WTC11 (cell line): Measurements from ENCODE around the gene EIF4G3. TPM values are rescaled to one million over a fixed set of nuclear protein-coding genes. Genes with fewer than 3 reads are reported as not detected.

Experiments
- ATAC-seq: fragments of 200-7000 bp; cut with Tn5 transposase; 2 replicates; pipeline ENCODE4 v1.10.0; 2021; ENCODE audit warnings: mild to moderate bottlenecking, moderate library complexity
- CTCF ChIA-PET: fragments of 300-600 bp; sonication (Branson Sonifier 250); formaldehyde crosslinking; loops from one replicate; lab custom pipeline; 2021; ENCODE audit warnings: antibody characterized with exemption; lab: Charles Lee
- POLR2A ChIA-PET: fragments of 350-600 bp; sonication (Branson Sonifier 250); formaldehyde crosslinking; loops from one replicate; lab custom pipeline; 2021; ENCODE audit warnings: antibody characterized with exemption; lab: Charles Lee
- DNase-seq: peaks from one replicate; pipeline ENCODE4 v3.0.0; 2021; ENCODE audit warnings: low spot score
- H3K27ac Mint-ChIP-seq: 2 replicates; pipeline ENCODE4 v1.8.0; 2021; ENCODE audit warnings: mixed read lengths
- H3K27me3 Mint-ChIP-seq: 2 replicates; pipeline ENCODE4 v1.8.0; 2021; ENCODE audit warnings: low read depth, mild to moderate bottlenecking, moderate library complexity, mixed read lengths
- H3K36me3 Mint-ChIP-seq: 2 replicates; pipeline ENCODE4 v1.8.0; 2021; ENCODE audit warnings: mixed read lengths
- H3K4me1 Mint-ChIP-seq: 2 replicates; pipeline ENCODE4 v1.8.0; 2022; ENCODE audit warnings: mixed read lengths
- H3K4me3 Mint-ChIP-seq: 2 replicates; pipeline ENCODE4 v1.8.0; 2021; ENCODE audit warnings: mild to moderate bottlenecking, moderate library complexity, mixed read lengths
- H3K9me3 Mint-ChIP-seq: 2 replicates; pipeline ENCODE4 v1.8.0; 2021; ENCODE audit warnings: mixed read lengths
- ELF4 ChIP-seq: sonication (generic); formaldehyde crosslinking; IDR thresholded peaks from 2 replicates; pipeline ENCODE4 v1.8.1; 2022; ENCODE audit warnings: low read depth, mild to moderate bottlenecking, moderate library complexity, missing genetic modification reagents
- FOXK1 ChIP-seq: sonication (generic); formaldehyde crosslinking; IDR thresholded peaks from 2 replicates; pipeline ENCODE4 v1.8.0; 2022; ENCODE audit warnings: mild to moderate bottlenecking, moderate library complexity, missing genetic modification reagents
- GTF2I ChIP-seq: fragments of 250-450 bp; sonication (Bioruptor Pico); conservative IDR thresholded peaks from 2 replicates; pipeline ENCODE4 v1.4.0; 2021; ENCODE audit warnings: mild to moderate bottlenecking
- MYBL2 ChIP-seq: sonication (generic); formaldehyde crosslinking; IDR thresholded peaks from 2 replicates; pipeline ENCODE4 v1.8.1; 2023; ENCODE audit warnings: mild to moderate bottlenecking, moderate library complexity, missing genetic modification reagents
- SOX15 ChIP-seq: fragments of 250-450 bp; sonication (Bioruptor Pico); IDR thresholded peaks from 2 replicates; pipeline ENCODE4 v1.9.0; 2021; ENCODE audit warnings: mild to moderate bottlenecking
- TEAD4 ChIP-seq: sonication (generic); formaldehyde crosslinking; IDR thresholded peaks from 2 replicates; pipeline ENCODE4 v1.8.0; 2022; ENCODE audit warnings: mild to moderate bottlenecking, missing genetic modification reagents
- ZNF121 ChIP-seq: sonication (generic); formaldehyde crosslinking; IDR thresholded peaks from 2 replicates; pipeline ENCODE4 v1.8.0; 2023; ENCODE audit warnings: missing genetic modification reagents
- total RNA-seq: library from RNA; stranded (reverse); gene quantifications from 3 replicates; pipeline ENCODE4 v1.2.3, GENCODE V29; 2021
- TF ChIP-seq, protein P1 (sequence below): sonication (generic); formaldehyde crosslinking; IDR thresholded peaks from 2 replicates; pipeline ENCODE4 v1.8.1; 2023; ENCODE audit warnings: mild to moderate bottlenecking, moderate library complexity, missing genetic modification reagents
- TF ChIP-seq, protein P2 (sequence below): sonication (generic); formaldehyde crosslinking; IDR thresholded peaks from 2 replicates; pipeline ENCODE4 v1.8.1; 2023; ENCODE audit warnings: mild to moderate bottlenecking, missing genetic modification reagents, borderline replicate concordance
- TF ChIP-seq, protein P3 (sequence below): sonication (generic); formaldehyde crosslinking; IDR thresholded peaks from 2 replicates; pipeline ENCODE4 v1.8.0; 2022; ENCODE audit warnings: mild to moderate bottlenecking, missing genetic modification reagents
- TF ChIP-seq, protein P4 (sequence below): fragments of 250-450 bp; sonication (Bioruptor Pico); IDR thresholded peaks from 2 replicates; pipeline ENCODE4 v1.9.0; 2021; ENCODE audit warnings: mild to moderate bottlenecking
- TF ChIP-seq, protein P5 (sequence below): sonication (generic); formaldehyde crosslinking; IDR thresholded peaks from 2 replicates; pipeline ENCODE4 v1.8.0; 2022; ENCODE audit warnings: missing genetic modification reagents
- TF ChIP-seq, protein P6 (sequence below): fragments of 200-600 bp; IDR thresholded peaks from 2 replicates; pipeline ENCODE4 v1.8.0; 2022; ENCODE audit warnings: antibody characterized with exemption
- TF ChIP-seq, protein P7 (sequence below): fragments of 250-450 bp; sonication (Bioruptor Pico); IDR thresholded peaks from 2 replicates; pipeline ENCODE4 v1.8.0; 2021; ENCODE audit warnings: mild to moderate bottlenecking

EIF4G3 gene
- total RNA-seq, 1 experiment from 2014 or later, result 77.7 TPM

DNA sequence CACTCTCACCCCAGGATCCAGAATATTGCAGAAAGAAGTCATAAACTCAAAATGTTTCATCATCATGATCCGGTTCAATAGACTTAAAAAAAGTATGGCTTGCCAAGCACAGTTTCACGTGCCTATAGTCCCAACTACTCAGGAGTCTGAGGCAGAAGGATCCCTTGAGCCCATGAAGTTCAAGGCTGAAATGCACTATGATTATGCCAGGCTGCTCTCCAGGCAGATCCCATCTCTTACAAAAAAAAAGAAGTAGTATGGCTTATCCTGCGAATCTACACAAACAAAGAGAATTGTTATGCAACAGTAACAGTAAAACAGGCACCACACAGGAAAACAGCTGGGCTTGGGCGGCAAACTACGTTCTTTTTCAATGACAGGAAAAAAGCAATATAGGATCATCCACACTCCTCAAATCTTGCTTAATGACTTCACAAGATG, 76.2 kb downstream of the EIF4G3 start:
- Mint-ChIP-seq H3K27ac (peak overlapping the region; percentile 88), H3K4me1 (peaks cover 17% of the 10 kb centered on the region), H3K36me3 (peaks cover 17% of the 10 kb centered on the region), H3K9me3 (no peaks in the 10 kb centered on the region), H3K27me3 (no peaks in the 10 kb centered on the region), H3K4me3 (peak overlapping the region; percentile 3; the same call in 1 of the 2 replicates)
- POLR2A ChIA-PET, result no interaction called here
- CTCF ChIA-PET, result no interaction called here
- TF ChIP-seq ZNF121 (CRISPR knock-in tag), result no peak
- TF ChIP-seq, protein P1, sequence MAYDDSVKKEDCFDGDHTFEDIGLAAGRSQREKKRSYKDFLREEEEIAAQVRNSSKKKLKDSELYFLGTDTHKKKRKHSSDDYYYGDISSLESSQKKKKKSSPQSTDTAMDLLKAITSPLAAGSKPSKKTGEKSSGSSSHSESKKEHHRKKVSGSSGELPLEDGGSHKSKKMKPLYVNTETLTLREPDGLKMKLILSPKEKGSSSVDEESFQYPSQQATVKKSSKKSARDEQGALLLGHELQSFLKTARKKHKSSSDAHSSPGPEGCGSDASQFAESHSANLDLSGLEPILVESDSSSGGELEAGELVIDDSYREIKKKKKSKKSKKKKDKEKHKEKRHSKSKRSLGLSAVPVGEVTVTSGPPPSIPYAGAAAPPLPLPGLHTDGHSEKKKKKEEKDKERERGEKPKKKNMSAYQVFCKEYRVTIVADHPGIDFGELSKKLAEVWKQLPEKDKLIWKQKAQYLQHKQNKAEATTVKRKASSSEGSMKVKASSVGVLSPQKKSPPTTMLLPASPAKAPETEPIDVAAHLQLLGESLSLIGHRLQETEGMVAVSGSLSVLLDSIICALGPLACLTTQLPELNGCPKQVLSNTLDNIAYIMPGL (CRISPR knock-in tag), result no peak
- no peak for TF ChIP-seq SOX15 (CRISPR knock-in tag)
- TF ChIP-seq, protein P2, sequence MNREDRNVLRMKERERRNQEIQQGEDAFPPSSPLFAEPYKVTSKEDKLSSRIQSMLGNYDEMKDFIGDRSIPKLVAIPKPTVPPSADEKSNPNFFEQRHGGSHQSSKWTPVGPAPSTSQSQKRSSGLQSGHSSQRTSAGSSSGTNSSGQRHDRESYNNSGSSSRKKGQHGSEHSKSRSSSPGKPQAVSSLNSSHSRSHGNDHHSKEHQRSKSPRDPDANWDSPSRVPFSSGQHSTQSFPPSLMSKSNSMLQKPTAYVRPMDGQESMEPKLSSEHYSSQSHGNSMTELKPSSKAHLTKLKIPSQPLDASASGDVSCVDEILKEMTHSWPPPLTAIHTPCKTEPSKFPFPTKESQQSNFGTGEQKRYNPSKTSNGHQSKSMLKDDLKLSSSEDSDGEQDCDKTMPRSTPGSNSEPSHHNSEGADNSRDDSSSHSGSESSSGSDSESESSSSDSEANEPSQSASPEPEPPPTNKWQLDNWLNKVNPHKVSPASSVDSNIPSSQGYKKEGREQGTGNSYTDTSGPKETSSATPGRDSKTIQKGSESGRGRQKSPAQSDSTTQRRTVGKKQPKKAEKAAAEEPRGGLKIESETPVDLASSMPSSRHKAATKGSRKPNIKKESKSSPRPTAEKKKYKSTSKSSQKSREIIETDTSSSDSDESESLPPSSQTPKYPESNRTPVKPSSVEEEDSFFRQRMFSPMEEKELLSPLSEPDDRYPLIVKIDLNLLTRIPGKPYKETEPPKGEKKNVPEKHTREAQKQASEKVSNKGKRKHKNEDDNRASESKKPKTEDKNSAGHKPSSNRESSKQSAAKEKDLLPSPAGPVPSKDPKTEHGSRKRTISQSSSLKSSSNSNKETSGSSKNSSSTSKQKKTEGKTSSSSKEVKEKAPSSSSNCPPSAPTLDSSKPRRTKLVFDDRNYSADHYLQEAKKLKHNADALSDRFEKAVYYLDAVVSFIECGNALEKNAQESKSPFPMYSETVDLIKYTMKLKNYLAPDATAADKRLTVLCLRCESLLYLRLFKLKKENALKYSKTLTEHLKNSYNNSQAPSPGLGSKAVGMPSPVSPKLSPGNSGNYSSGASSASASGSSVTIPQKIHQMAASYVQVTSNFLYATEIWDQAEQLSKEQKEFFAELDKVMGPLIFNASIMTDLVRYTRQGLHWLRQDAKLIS (CRISPR knock-in tag), result no peak
- TF ChIP-seq GTF2I (CRISPR knock-in tag), result no peak
- TF ChIP-seq ELF4 (CRISPR knock-in tag), result no peak
- no peak for TF ChIP-seq TEAD4 (CRISPR knock-in tag)
- no peak for TF ChIP-seq FOXK1
- TF ChIP-seq MYBL2, result no peak
- TF ChIP-seq, protein P3, sequence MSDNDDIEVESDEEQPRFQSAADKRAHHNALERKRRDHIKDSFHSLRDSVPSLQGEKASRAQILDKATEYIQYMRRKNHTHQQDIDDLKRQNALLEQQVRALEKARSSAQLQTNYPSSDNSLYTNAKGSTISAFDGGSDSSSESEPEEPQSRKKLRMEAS (CRISPR knock-in tag), result no peak
- TF ChIP-seq, protein P4, sequence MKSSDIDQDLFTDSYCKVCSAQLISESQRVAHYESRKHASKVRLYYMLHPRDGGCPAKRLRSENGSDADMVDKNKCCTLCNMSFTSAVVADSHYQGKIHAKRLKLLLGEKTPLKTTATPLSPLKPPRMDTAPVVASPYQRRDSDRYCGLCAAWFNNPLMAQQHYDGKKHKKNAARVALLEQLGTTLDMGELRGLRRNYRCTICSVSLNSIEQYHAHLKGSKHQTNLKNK (CRISPR knock-in tag), result no peak
- TF ChIP-seq, protein P5, sequence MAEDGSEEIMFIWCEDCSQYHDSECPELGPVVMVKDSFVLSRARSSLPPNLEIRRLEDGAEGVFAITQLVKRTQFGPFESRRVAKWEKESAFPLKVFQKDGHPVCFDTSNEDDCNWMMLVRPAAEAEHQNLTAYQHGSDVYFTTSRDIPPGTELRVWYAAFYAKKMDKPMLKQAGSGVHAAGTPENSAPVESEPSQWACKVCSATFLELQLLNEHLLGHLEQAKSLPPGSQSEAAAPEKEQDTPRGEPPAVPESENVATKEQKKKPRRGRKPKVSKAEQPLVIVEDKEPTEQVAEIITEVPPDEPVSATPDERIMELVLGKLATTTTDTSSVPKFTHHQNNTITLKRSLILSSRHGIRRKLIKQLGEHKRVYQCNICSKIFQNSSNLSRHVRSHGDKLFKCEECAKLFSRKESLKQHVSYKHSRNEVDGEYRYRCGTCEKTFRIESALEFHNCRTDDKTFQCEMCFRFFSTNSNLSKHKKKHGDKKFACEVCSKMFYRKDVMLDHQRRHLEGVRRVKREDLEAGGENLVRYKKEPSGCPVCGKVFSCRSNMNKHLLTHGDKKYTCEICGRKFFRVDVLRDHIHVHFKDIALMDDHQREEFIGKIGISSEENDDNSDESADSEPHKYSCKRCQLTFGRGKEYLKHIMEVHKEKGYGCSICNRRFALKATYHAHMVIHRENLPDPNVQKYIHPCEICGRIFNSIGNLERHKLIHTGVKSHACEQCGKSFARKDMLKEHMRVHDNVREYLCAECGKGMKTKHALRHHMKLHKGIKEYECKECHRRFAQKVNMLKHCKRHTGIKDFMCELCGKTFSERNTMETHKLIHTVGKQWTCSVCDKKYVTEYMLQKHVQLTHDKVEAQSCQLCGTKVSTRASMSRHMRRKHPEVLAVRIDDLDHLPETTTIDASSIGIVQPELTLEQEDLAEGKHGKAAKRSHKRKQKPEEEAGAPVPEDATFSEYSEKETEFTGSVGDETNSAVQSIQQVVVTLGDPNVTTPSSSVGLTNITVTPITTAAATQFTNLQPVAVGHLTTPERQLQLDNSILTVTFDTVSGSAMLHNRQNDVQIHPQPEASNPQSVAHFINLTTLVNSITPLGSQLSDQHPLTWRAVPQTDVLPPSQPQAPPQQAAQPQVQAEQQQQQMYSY (CRISPR knock-in tag), result no peak
- TF ChIP-seq, protein P6, sequence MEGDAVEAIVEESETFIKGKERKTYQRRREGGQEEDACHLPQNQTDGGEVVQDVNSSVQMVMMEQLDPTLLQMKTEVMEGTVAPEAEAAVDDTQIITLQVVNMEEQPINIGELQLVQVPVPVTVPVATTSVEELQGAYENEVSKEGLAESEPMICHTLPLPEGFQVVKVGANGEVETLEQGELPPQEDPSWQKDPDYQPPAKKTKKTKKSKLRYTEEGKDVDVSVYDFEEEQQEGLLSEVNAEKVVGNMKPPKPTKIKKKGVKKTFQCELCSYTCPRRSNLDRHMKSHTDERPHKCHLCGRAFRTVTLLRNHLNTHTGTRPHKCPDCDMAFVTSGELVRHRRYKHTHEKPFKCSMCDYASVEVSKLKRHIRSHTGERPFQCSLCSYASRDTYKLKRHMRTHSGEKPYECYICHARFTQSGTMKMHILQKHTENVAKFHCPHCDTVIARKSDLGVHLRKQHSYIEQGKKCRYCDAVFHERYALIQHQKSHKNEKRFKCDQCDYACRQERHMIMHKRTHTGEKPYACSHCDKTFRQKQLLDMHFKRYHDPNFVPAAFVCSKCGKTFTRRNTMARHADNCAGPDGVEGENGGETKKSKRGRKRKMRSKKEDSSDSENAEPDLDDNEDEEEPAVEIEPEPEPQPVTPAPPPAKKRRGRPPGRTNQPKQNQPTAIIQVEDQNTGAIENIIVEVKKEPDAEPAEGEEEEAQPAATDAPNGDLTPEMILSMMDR, result no peak
- DNase-seq, result no peak
- no peak for ATAC-seq

DNA sequence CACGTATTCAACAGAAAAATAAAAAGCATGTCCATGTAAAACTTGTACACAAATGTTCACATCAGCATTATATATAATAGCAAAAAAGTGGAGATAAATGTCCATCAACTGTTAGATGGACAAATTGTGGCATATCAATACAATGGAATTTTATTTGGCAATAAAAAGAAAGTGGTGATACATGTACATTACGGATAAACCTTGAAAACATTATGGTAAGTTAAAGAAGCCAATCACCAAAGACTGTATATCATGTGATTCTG, 76.9 kb downstream of the EIF4G3 start:
- CTCF ChIA-PET, result no interaction called here

More for the DNA sequence above, 76.9 kb downstream of the EIF4G3 start:
- peaks cover 23% of the 10 kb centered on the region for H3K36me3 Mint-ChIP-seq
- H3K27me3 Mint-ChIP-seq, result no peaks in the 10 kb centered on the region
- peaks cover 4% of the 10 kb centered on the region; the same call in 1 of the 2 replicates for H3K9me3 Mint-ChIP-seq
- no peak overlapping the region for H3K27ac Mint-ChIP-seq
- ATAC-seq (no peak), DNase-seq (no peak)
- TF ChIP-seq, protein P6, result no peak
- TF ChIP-seq, protein P7, sequence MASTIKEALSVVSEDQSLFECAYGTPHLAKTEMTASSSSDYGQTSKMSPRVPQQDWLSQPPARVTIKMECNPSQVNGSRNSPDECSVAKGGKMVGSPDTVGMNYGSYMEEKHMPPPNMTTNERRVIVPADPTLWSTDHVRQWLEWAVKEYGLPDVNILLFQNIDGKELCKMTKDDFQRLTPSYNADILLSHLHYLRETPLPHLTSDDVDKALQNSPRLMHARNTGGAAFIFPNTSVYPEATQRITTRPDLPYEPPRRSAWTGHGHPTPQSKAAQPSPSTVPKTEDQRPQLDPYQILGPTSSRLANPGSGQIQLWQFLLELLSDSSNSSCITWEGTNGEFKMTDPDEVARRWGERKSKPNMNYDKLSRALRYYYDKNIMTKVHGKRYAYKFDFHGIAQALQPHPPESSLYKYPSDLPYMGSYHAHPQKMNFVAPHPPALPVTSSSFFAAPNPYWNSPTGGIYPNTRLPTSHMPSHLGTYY (CRISPR knock-in tag), result no peak
- POLR2A ChIA-PET, result no interaction called here
- peaks cover 17% of the 10 kb centered on the region for H3K4me1 Mint-ChIP-seq
- H3K4me3 Mint-ChIP-seq, result no peak overlapping the region
